ENCODE results near the gene CD207. TPM values are rescaled to one million over a fixed set of nuclear protein-coding genes. Genes with fewer than 3 reads are reported as not detected.

CD207 gene
- total and polyA plus RNA-seq, 4 donors: not detected

- H3K27ac ChIP-seq (ENCODE audit: low read depth in 1 of 2, low read length in 2 of 2): no peak overlapping the region
- WGBS: 77% methylated on average over 7 of the region's 7 CpGs
- peaks cover 0 to 6% (median 1%) of the 10 kb centered on the region in 4 donors for H3K27me3 ChIP-seq (ENCODE audit: control insufficient read depth in 4 of 4, insufficient read depth in 4 of 4, low read length in 3 of 4)
- no peak for DNase-seq (ENCODE audit: low spot score)
- no peak for TF ChIP-seq FOXA2 (IDR thresholded peaks at IDR 0.05)
- TF ChIP-seq HNF4G (IDR thresholded peaks at IDR 0.05): no peak
- TF ChIP-seq HNF4A (conservative IDR thresholded peaks at IDR 0.05): no peak
- no peak for TF ChIP-seq SP1 (IDR thresholded peaks at IDR 0.05)
- no peak for TF ChIP-seq GABPA (IDR thresholded peaks at IDR 0.05 in 1 of 2, conservative IDR thresholded peaks at IDR 0.05 in 1 of 2)
- no peak for TF ChIP-seq RXRA (IDR thresholded peaks at IDR 0.05)
- TF ChIP-seq ZBTB33 (IDR thresholded peaks at IDR 0.05): no peak
- no peaks in the 10 kb centered on the region for H3K36me3 ChIP-seq (ENCODE audit: control insufficient read depth in 4 of 4, insufficient read depth in 3 of 4, low read depth in 1 of 4, low read length in 3 of 4)
- H3K4me1 ChIP-seq (ENCODE audit: control insufficient read depth in 4 of 4, insufficient read depth in 4 of 4, low read length in 3 of 4): no peaks in the 10 kb centered on the region
- no peaks in the 10 kb centered on the region for H3K9me3 ChIP-seq (ENCODE audit: control insufficient read depth in 4 of 4, low read length in 3 of 4)
- H3K9ac ChIP-seq (ENCODE audit: low read depth in 1 of 2, low read length in 2 of 2): no peak overlapping the region
- H3K4me3 ChIP-seq (ENCODE audit: low read depth in 1 of 3, low read length in 3 of 3): no peak overlapping the region
Measured at GRCh38 chr2:70842401-70842800, 6.8 kb upstream of the CD207 start.

GRCh38 chr2:70837980-70838925 lies 2.6 kb upstream of the CD207 start:
- Histone ChIP-seq H3K36me3 (ENCODE audit: control insufficient read depth in 4 of 4, insufficient read depth in 3 of 4, low read depth in 1 of 4, low read length in 3 of 4) (no peaks in the 10 kb centered on the region), H3K4me3 (ENCODE audit: low read depth in 1 of 3, low read length in 3 of 3) (no peak overlapping the region), H3K4me1 (ENCODE audit: control insufficient read depth in 4 of 4, insufficient read depth in 4 of 4, low read length in 3 of 4) (no peaks in the 10 kb centered on the region), H3K27me3 (ENCODE audit: control insufficient read depth in 4 of 4, insufficient read depth in 4 of 4, low read length in 3 of 4) (peaks cover 0 to 6% (median 1%) of the 10 kb centered on the region in 4 donors), H3K9ac (ENCODE audit: low read depth in 1 of 2, low read length in 2 of 2) (no peak overlapping the region), H3K9me3 (ENCODE audit: control insufficient read depth in 4 of 4, low read length in 3 of 4) (peaks cover 0 to 9% (median under 1%) of the 10 kb centered on the region in 4 donors), H3K27ac (ENCODE audit: low read depth in 1 of 2, low read length in 2 of 2) (no peak overlapping the region)
- no peak for DNase-seq (ENCODE audit: low spot score)
- TF ChIP-seq EGR1 (IDR thresholded peaks at IDR 0.05; ENCODE audit: low read depth in 2 of 2): no peak
- no peak for TF ChIP-seq FOXA2 (IDR thresholded peaks at IDR 0.05)
- TF ChIP-seq FOXA1 (IDR thresholded peaks at IDR 0.05): no peak
- no peak for TF ChIP-seq CTCF (IDR thresholded peaks at IDR 0.05; ENCODE audit: low read depth, low read length, missing input control)
- no peak for TF ChIP-seq HNF4A (conservative IDR thresholded peaks at IDR 0.05)
- no peak for TF ChIP-seq RAD21 (IDR thresholded peaks at IDR 0.05)
- no peak for TF ChIP-seq HNF4G (IDR thresholded peaks at IDR 0.05)
- no peak for TF ChIP-seq ZBTB33 (IDR thresholded peaks at IDR 0.05)
- TF ChIP-seq NR2F2 (IDR thresholded peaks at IDR 0.05): no peak
- no peak for TF ChIP-seq TAF1 (conservative IDR thresholded peaks at IDR 0.05)
- no peak for TF ChIP-seq RXRA (IDR thresholded peaks at IDR 0.05)
- TF ChIP-seq SP1 (IDR thresholded peaks at IDR 0.05): no peak
- no peak for TF ChIP-seq YY1 (IDR thresholded peaks at IDR 0.05)
- TF ChIP-seq ATF3 (IDR thresholded peaks at IDR 0.05): no peak
- no peak for TF ChIP-seq REST (IDR thresholded peaks at IDR 0.05)
- TF ChIP-seq GABPA (IDR thresholded peaks at IDR 0.05 in 1 of 2, conservative IDR thresholded peaks at IDR 0.05 in 1 of 2): no peak
- TF ChIP-seq MAX (IDR thresholded peaks at IDR 0.05): no peak
- no peak for TF ChIP-seq JUND (IDR thresholded peaks at IDR 0.05)
- WGBS: 84% methylated on average over 10 of the region's 10 CpGs

Data from liver (tissue), 9 donors.